Activated CD4-positive, alpha-beta T cell treated with anti-CD3 and anti-CD28 coated beads for 36 hours (primary cell): ENCODE data around the gene SLC48A1. TPM values are rescaled to one million over a fixed set of nuclear protein-coding genes. Genes with fewer than 3 reads are reported as not detected.
"Not testable (repeated sequence)": the region's sequence is repeated elsewhere in the genome, so short reads cannot be mapped to it uniquely, and the experiment has no call there.

Experiments
- ATAC-seq: fragments of 200-7000 bp; cut with Tn5 transposase; one replicate; pipeline ENCODE4 v1.10.0; 2021; ENCODE audit warnings: mild to moderate bottlenecking, moderate library complexity
- CTCF ChIA-PET: fragments of 350-600 bp; sonication (Branson Sonifier 250); formaldehyde crosslinking; loops from one replicate; lab custom pipeline; 2021; ENCODE audit warnings: antibody characterized with exemption; lab: Charles Lee
- POLR2A ChIA-PET: fragments of 350-600 bp; sonication (Branson Sonifier 250); formaldehyde crosslinking; loops from one replicate; lab custom pipeline; 2021; ENCODE audit warnings: antibody characterized with exemption, inconsistent platforms; lab: Charles Lee
- DNase-seq: peaks from one replicate; pipeline ENCODE4 v3.0.0-alpha.2; 2020
- H3K27ac Mint-ChIP-seq: one replicate; pipeline ENCODE4 v1.8.0; 2021; ENCODE audit warnings: mixed read lengths
- H3K27me3 Mint-ChIP-seq: one replicate; pipeline ENCODE4 v1.8.0; 2021; ENCODE audit warnings: mixed read lengths
- H3K36me3 Mint-ChIP-seq: one replicate; pipeline ENCODE4 v1.8.0; 2021; ENCODE audit warnings: low read depth, mixed read lengths
- H3K4me1 Mint-ChIP-seq: one replicate; pipeline ENCODE4 v1.8.0; 2021; ENCODE audit warnings: mixed read lengths
- H3K4me3 Mint-ChIP-seq: one replicate; pipeline ENCODE4 v1.8.0; 2021; ENCODE audit warnings: mild to moderate bottlenecking, moderate library complexity, mixed read lengths
- H3K9me3 Mint-ChIP-seq: one replicate; pipeline ENCODE4 v1.8.0; 2021; ENCODE audit warnings: low read depth, mixed read lengths
- intact Hi-C, 2 experiments: fragments of 100-400 bp; cut with DNase I in 1 of 2; cut with micrococcal nuclease in 1 of 2; formaldehyde crosslinking; loops; one replicate each; pipeline versions ENCODE4 v1.14.2 to v1.15.1; 2022 to 2024; cut with DNase I, micrococcal nuclease
- total RNA-seq, 2 experiments: library from RNA; stranded (reverse); gene quantifications; one replicate each; pipeline ENCODE4 v1.2.3, GENCODE V29; 2021

The SLC48A1 gene
- total RNA-seq, 2 experiments from 2014 or later: 5.9 to 8.5 TPM

- not testable (repeated sequence) for ATAC-seq, H3K9me3 Mint-ChIP-seq, DNase-seq, H3K27me3 Mint-ChIP-seq
- Mint-ChIP-seq H3K36me3 (peaks cover 69% of the 10 kb centered on the region), H3K27ac (peak overlapping the region; percentile 98), H3K4me3 (peak overlapping the region; percentile 94), H3K4me1 (peaks cover 91% of the 10 kb centered on the region)
- intact Hi-C loops: loop anchor here (1.0 to 10.0 kb wide), 3 partner anchors 103 to 875 kb away; partner anchors contain the start of genes KANSL2 (in 1 of the 2) and RPAP3 (in 1 of the 2)
- ChIA-PET POLR2A (interaction anchor here (0.6 to 11.0 kb wide), 3 partner anchors 24 to 95 kb away, joined by 3 to 215 read pairs (median 5); partner anchors contain the start of gene VDR), CTCF (interaction anchor here (0.5 to 8.4 kb wide), 9 partner anchors 24 to 343 kb away, joined by 3 to 303 read pairs (median 3); partner anchors contain the start of gene SLC48A1)
Measured at GRCh38 chr12:47809518-47809917, 36.5 kb downstream of the SLC48A1 start.

- CTCF ChIA-PET: interaction anchor here (0.6 to 8.4 kb wide), 8 partner anchors 10 to 239 kb away, joined by 3 to 303 read pairs (median 4); partner anchors contain the start of gene SLC48A1
- POLR2A ChIA-PET: interaction anchor here (0.7 to 11.0 kb wide), 2 partner anchors 22 to 27 kb away, joined by 3 to 215 read pairs; no protein-coding TSS in a partner anchor
- H3K9me3 Mint-ChIP-seq: peaks cover 3% of the 10 kb centered on the region
- no peak for ATAC-seq
- peak overlapping the region; percentile 98 for H3K27ac Mint-ChIP-seq
- peaks cover 91% of the 10 kb centered on the region for H3K4me1 Mint-ChIP-seq
- peaks cover 69% of the 10 kb centered on the region for H3K36me3 Mint-ChIP-seq
- peak overlapping the region; percentile 94 for H3K4me3 Mint-ChIP-seq
- H3K27me3 Mint-ChIP-seq: no peaks in the 10 kb centered on the region
- intact Hi-C loops: loop anchor here (5.0 to 10.0 kb wide), 5 partner anchors 91 to 1544 kb away; partner anchors contain the start of genes SLC38A1 (in 1 of the 2) and VDR (in 1 of the 2)
- no peak for DNase-seq
Measured at GRCh38 chr12:47811072-47811396, 38.0 kb downstream of the SLC48A1 start.

- H3K4me3 Mint-ChIP-seq: peak overlapping the region; percentile 94
- peaks cover 3% of the 10 kb centered on the region for H3K9me3 Mint-ChIP-seq
- H3K27me3 Mint-ChIP-seq: no peaks in the 10 kb centered on the region
- CTCF ChIA-PET: interaction anchor here (0.7 to 8.4 kb wide), 9 partner anchors 10 to 121 kb away, joined by 3 to 303 read pairs (median 7); no protein-coding TSS in a partner anchor
- peak overlapping the region; percentile 98 for H3K27ac Mint-ChIP-seq
- intact Hi-C loops: loop anchor here (2.0 to 10.0 kb wide), 10 partner anchors 73 to 1597 kb away; partner anchors contain the start of genes VDR (in 2 of the 2), SENP1 (in 1 of the 2) and SLC38A1 (in 1 of the 2)
- H3K4me1 Mint-ChIP-seq: peaks cover 87% of the 10 kb centered on the region
- H3K36me3 Mint-ChIP-seq: peaks cover 69% of the 10 kb centered on the region
- POLR2A ChIA-PET: interaction anchor here (0.8 to 11.0 kb wide), 3 partner anchors 22 to 75 kb away, joined by 3 to 215 read pairs (median 5); no protein-coding TSS in a partner anchor
- ATAC-seq (no peak), DNase-seq (no peak)
Measured at GRCh38 chr12:47811581-47812484, 38.8 kb downstream of the SLC48A1 start.

- ChIA-PET CTCF (interaction anchor here (0.8 to 8.4 kb wide), 9 partner anchors 11 to 742 kb away, joined by 3 to 303 read pairs (median 4); no protein-coding TSS in a partner anchor), POLR2A (interaction anchor here (0.6 to 11.0 kb wide), 11 partner anchors 9 to 1111 kb away, joined by 3 to 215 read pairs (median 4); partner anchors contain the start of gene RPAP3)
- intact Hi-C loops: loop anchor here (1.0 to 10.0 kb wide), 13 partner anchors 19 to 1598 kb away; partner anchors contain the start of genes VDR (in 2 of the 2), RPAP3 (in 1 of the 2), SENP1 (in 1 of the 2) and SLC38A1 (in 1 of the 2)
- DNase-seq: peak; percentile 98
- ATAC-seq: peak; percentile 59
- H3K4me3 Mint-ChIP-seq: peak overlapping the region; percentile 94
- peaks cover 81% of the 10 kb centered on the region for H3K4me1 Mint-ChIP-seq
- no peaks in the 10 kb centered on the region for H3K27me3 Mint-ChIP-seq
- H3K36me3 Mint-ChIP-seq: peaks cover 70% of the 10 kb centered on the region
- peak overlapping the region; percentile 98 for H3K27ac Mint-ChIP-seq
- H3K9me3 Mint-ChIP-seq: peaks cover 3% of the 10 kb centered on the region
Measured at GRCh38 chr12:47812797-47813510, 39.9 kb downstream of the SLC48A1 start.

- CTCF ChIA-PET: interaction anchor here (0.7 to 8.4 kb wide), 9 partner anchors 15 to 743 kb away, joined by 3 to 303 read pairs (median 4); no protein-coding TSS in a partner anchor
- peak overlapping the region; percentile 94 for H3K4me3 Mint-ChIP-seq
- peak; percentile 54 for DNase-seq
- H3K27me3 Mint-ChIP-seq: no peaks in the 10 kb centered on the region
- peaks cover 3% of the 10 kb centered on the region for H3K9me3 Mint-ChIP-seq
- peak overlapping the region; percentile 98 for H3K27ac Mint-ChIP-seq
- peaks cover 77% of the 10 kb centered on the region for H3K36me3 Mint-ChIP-seq
- intact Hi-C loops: loop anchor here (1.0 to 10.0 kb wide), 13 partner anchors 19 to 1599 kb away; partner anchors contain the start of genes VDR (in 2 of the 2), RPAP3 (in 1 of the 2), SENP1 (in 1 of the 2) and SLC38A1 (in 1 of the 2)
- peak; percentile 1 for ATAC-seq
- POLR2A ChIA-PET: interaction anchor here (0.6 to 11.0 kb wide), 12 partner anchors 9 to 1111 kb away, joined by 3 to 215 read pairs (median 4); partner anchors contain the start of gene RPAP3
- peaks cover 77% of the 10 kb centered on the region for H3K4me1 Mint-ChIP-seq
Measured at GRCh38 chr12:47813511-47814196, 40.6 kb downstream of the SLC48A1 start.

- H3K4me1 Mint-ChIP-seq: peaks cover 70% of the 10 kb centered on the region
- H3K4me3 Mint-ChIP-seq: peak overlapping the region; percentile 94
- H3K9me3 Mint-ChIP-seq: peaks cover 3% of the 10 kb centered on the region
- CTCF ChIA-PET: interaction anchor here (0.7 to 8.4 kb wide), 4 partner anchors 20 to 600 kb away, joined by 4 to 303 read pairs (median 4); no protein-coding TSS in a partner anchor
- ATAC-seq (peak; percentile 30), DNase-seq (peak; percentile 60)
- intact Hi-C loops: loop anchor here (5.0 to 10.0 kb wide), 5 partner anchors 88 to 1547 kb away; partner anchors contain the start of genes SLC38A1 (in 1 of the 2) and VDR (in 1 of the 2)
- no peaks in the 10 kb centered on the region for H3K27me3 Mint-ChIP-seq
- H3K36me3 Mint-ChIP-seq: peaks cover 82% of the 10 kb centered on the region
- POLR2A ChIA-PET: interaction anchor here (1.5 to 11.0 kb wide), 4 partner anchors 14 to 109 kb away, joined by 4 to 215 read pairs (median 14); partner anchors contain the start of gene RPAP3
- peak overlapping the region; percentile 98 for H3K27ac Mint-ChIP-seq
Measured at GRCh38 chr12:47814539-47815170, 41.6 kb downstream of the SLC48A1 start.

GRCh38 chr12:47815447-47815846 lies 42.4 kb downstream of the SLC48A1 start:
- H3K4me1 Mint-ChIP-seq: peaks cover 62% of the 10 kb centered on the region
- CTCF ChIA-PET: interaction anchor here (2.3 to 8.4 kb wide), 2 partner anchors 19 to 37 kb away, joined by 10 to 303 read pairs; no protein-coding TSS in a partner anchor
- peak; percentile 49 for DNase-seq
- peak overlapping the region; percentile 94 for H3K4me3 Mint-ChIP-seq
- intact Hi-C loops: loop anchor here (10.0 kb wide), 2 partner anchors 421 to 541 kb away; no protein-coding TSS in a partner anchor
- H3K27me3 Mint-ChIP-seq, H3K9me3 Mint-ChIP-seq, ATAC-seq: not testable (repeated sequence)
- POLR2A ChIA-PET: interaction anchor here (3.0 to 11.0 kb wide), 2 partner anchors 13 to 18 kb away, joined by 21 to 215 read pairs; no protein-coding TSS in a partner anchor
- peaks cover 82% of the 10 kb centered on the region for H3K36me3 Mint-ChIP-seq
- peak overlapping the region; percentile 98 for H3K27ac Mint-ChIP-seq

GRCh38 chr12:47816403-47817271 lies 43.6 kb downstream of the SLC48A1 start:
- Mint-ChIP-seq H3K9me3 (peaks cover 3% of the 10 kb centered on the region), H3K4me1 (peaks cover 62% of the 10 kb centered on the region), H3K27ac (peak overlapping the region; percentile 98), H3K36me3 (peaks cover 71% of the 10 kb centered on the region), H3K4me3 (peak overlapping the region; percentile 94), H3K27me3 (no peaks in the 10 kb centered on the region)
- ATAC-seq (no peak), DNase-seq (no peak)
- intact Hi-C loops: loop anchor here (10.0 kb wide), 2 partner anchors 422 to 542 kb away; no protein-coding TSS in a partner anchor
- ChIA-PET POLR2A (interaction anchor here (1.1 to 7.3 kb wide), 2 partner anchors 9 to 17 kb away, joined by 3 to 90 read pairs; no protein-coding TSS in a partner anchor), CTCF (interaction anchor here (0.7 to 7.1 kb wide), 9 partner anchors 9 to 148 kb away, joined by 3 to 117 read pairs (median 8); no protein-coding TSS in a partner anchor)
